Hepatocyte (in vitro differentiated cells): ENCODE measurements around the gene PRKCA. TPM values are rescaled to one million over a fixed set of nuclear protein-coding genes. Genes with fewer than 3 reads are reported as not detected.

ENCODE experiments used
- DNase-seq: peaks from one replicate; pipeline ENCODE4 v3.0.0-alpha.2; 2016; ENCODE audit warnings: low spot score
- H2AFZ ChIP-seq: fragments of 200-600 bp; sonication (generic); 2 replicates; pipeline ENCODE4 v1.6.0; 2016; ENCODE audit warnings: antibody characterized with exemption, mild to moderate bottlenecking
- H3K27ac ChIP-seq: fragments of 200-600 bp; sonication (generic); 2 replicates; pipeline ENCODE4 v1.5.1; 2016; ENCODE audit warnings: mild to moderate bottlenecking
- H3K27me3 ChIP-seq: fragments of 200-600 bp; sonication (generic); 2 replicates; pipeline ENCODE4 v1.6.1; 2016
- H3K36me3 ChIP-seq: fragments of 200-600 bp; sonication (generic); replicated peaks from 2 replicates; pipeline ENCODE4 v1.5.1; 2016; ENCODE audit warnings: low read depth; ENCODE audit not compliant: insufficient read depth
- H3K4me1 ChIP-seq: fragments of 200-600 bp; sonication (generic); 2 replicates; pipeline ENCODE4 v1.5.1; 2016; ENCODE audit warnings: mild to moderate bottlenecking, moderate library complexity; ENCODE audit not compliant: insufficient read depth
- H3K4me2 ChIP-seq: fragments of 200-600 bp; sonication (generic); 2 replicates; pipeline ENCODE4 v1.6.0; 2016
- H3K4me3 ChIP-seq: fragments of 200-600 bp; sonication (generic); 2 replicates; pipeline ENCODE4 v1.5.1; 2016; ENCODE audit warnings: mild to moderate bottlenecking
- H3K79me2 ChIP-seq: fragments of 200-600 bp; sonication (generic); 2 replicates; pipeline ENCODE4 v1.6.0; 2017; ENCODE audit warnings: mild to moderate bottlenecking
- H3K9me2 ChIP-seq: fragments of 200-600 bp; sonication (generic); replicated peaks from 2 replicates; pipeline ENCODE4 v1.6.0; 2017; ENCODE audit warnings: mild to moderate bottlenecking; ENCODE audit not compliant: insufficient read depth
- H3K9me3 ChIP-seq: fragments of 200-600 bp; sonication (generic); 2 replicates; pipeline ENCODE4 v1.5.1; 2016; ENCODE audit warnings: low read depth, mild to moderate bottlenecking
- H4K20me1 ChIP-seq: fragments of 200-600 bp; sonication (generic); 2 replicates; pipeline ENCODE4 v1.6.0; 2016; ENCODE audit warnings: mild to moderate bottlenecking; ENCODE audit not compliant: insufficient read depth, poor library complexity, severe bottlenecking
- EZH2 ChIP-seq: fragments of 200-600 bp; sonication (generic); IDR thresholded peaks from 2 replicates; pipeline ENCODE4 v1.6.1; 2016; ENCODE audit warnings: antibody characterized with exemption, mild to moderate bottlenecking, borderline replicate concordance
- EZH2phosphoT487 ChIP-seq: fragments of 200-600 bp; sonication (generic); IDR thresholded peaks from one replicate; pipeline ENCODE4 v1.6.1; 2018; ENCODE audit warnings: antibody characterized with exemption, mild to moderate bottlenecking, low read depth, moderate library complexity; ENCODE audit not compliant: unreplicated experiment, severe bottlenecking
- WGBS: methylation state at CpG from one replicate; pipeline ENCODE4 v1.1.6; 2016; ENCODE audit warnings: low lambda C conversion rate; ENCODE audit errors: missing lambda C conversion rate; 5-methylcytosine and 5-hydroxymethylcytosine counted together
- polyA plus RNA-seq: library from polyadenylated mRNA; unstranded; fragments of >200 nt; fragmentation: Nextera tagmentation; extraction: Ambion mirVana; gene quantifications from 2 replicates; pipeline ENCODE4 v1.2.1, GENCODE V29; 2016
- total RNA-seq: library from RNA; depleted of rRNA; stranded (reverse); fragments of >200 nt; gene quantifications from 2 replicates; pipeline ENCODE4 v1.2.3, GENCODE V29; 2014
- TF ChIP-seq, protein P1 (sequence below): fragments of 200-600 bp; sonication (generic); IDR thresholded peaks from 2 replicates; pipeline ENCODE4 v1.5.1; 2016; ENCODE audit warnings: antibody characterized with exemption, mild to moderate bottlenecking; ENCODE audit not compliant: poor library complexity

The PRKCA gene
- total and polyA plus RNA-seq, 2 experiments from 2014 or later = 5.9 to 18.5 TPM

DNA sequence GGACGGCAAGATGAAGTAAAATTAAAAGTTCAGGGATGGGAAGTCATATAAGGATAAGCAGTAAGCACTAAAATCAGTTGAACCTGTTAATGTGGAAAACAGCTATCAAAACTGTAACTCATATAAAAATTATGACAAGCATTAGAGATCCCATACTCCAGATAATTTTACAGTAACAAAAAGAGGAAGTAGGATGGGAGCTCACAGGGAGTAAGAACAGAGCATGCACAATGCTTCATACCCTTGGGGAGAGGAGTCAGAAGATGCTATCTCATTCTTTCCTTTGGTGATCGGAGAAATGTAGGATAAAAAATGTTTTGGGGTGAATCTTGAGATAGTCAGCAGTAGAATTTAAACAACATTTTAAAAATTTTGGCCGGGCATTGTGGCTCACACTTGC lies 367.8 kb downstream of the PRKCA start:
- Histone ChIP-seq H3K4me2 (no peak overlapping the region), H3K4me1 (no peaks in the 10 kb centered on the region), H3K79me2 (no peaks in the 10 kb centered on the region), H3K27me3 (no peaks in the 10 kb centered on the region), H3K9me3 (no peaks in the 10 kb centered on the region), H4K20me1 (no peaks in the 10 kb centered on the region), H3K27ac (no peak overlapping the region), H3K4me3 (no peak overlapping the region), H2AFZ (no peak overlapping the region), H3K36me3 (no peaks in the 10 kb centered on the region), H3K9me2 (no peaks in the 10 kb centered on the region)
- TF ChIP-seq EZH2phosphoT487 (no peak), EZH2 (no peak)
- TF ChIP-seq, protein P1, sequence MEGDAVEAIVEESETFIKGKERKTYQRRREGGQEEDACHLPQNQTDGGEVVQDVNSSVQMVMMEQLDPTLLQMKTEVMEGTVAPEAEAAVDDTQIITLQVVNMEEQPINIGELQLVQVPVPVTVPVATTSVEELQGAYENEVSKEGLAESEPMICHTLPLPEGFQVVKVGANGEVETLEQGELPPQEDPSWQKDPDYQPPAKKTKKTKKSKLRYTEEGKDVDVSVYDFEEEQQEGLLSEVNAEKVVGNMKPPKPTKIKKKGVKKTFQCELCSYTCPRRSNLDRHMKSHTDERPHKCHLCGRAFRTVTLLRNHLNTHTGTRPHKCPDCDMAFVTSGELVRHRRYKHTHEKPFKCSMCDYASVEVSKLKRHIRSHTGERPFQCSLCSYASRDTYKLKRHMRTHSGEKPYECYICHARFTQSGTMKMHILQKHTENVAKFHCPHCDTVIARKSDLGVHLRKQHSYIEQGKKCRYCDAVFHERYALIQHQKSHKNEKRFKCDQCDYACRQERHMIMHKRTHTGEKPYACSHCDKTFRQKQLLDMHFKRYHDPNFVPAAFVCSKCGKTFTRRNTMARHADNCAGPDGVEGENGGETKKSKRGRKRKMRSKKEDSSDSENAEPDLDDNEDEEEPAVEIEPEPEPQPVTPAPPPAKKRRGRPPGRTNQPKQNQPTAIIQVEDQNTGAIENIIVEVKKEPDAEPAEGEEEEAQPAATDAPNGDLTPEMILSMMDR = no peak
- WGBS = 93% methylated on average over 3 of the region's 3 CpGs
- no peak for DNase-seq

DNA sequence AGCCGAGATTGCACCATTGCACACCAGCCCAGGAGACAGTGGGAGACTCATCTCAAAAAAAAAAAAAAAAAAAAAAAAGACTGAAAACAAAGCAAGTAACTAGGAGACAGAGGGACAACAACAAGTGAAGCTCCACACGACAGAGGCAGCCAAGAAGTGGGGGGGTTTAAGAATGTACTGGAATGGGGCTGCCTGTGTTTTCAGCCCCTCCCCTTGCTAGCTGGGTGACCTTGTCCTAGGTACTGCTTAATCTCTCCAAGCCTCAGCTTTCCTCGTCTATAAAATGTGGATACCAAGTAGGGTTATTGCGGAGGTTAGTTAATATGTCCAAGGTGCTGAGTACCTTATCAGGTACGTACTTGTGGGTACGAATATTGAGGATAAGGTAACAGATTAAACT lies 368.7 kb downstream of the PRKCA start:
- no peak overlapping the region for H3K4me3 ChIP-seq
- no peak overlapping the region for H3K4me2 ChIP-seq
- H3K27me3 ChIP-seq = no peaks in the 10 kb centered on the region

DNA sequence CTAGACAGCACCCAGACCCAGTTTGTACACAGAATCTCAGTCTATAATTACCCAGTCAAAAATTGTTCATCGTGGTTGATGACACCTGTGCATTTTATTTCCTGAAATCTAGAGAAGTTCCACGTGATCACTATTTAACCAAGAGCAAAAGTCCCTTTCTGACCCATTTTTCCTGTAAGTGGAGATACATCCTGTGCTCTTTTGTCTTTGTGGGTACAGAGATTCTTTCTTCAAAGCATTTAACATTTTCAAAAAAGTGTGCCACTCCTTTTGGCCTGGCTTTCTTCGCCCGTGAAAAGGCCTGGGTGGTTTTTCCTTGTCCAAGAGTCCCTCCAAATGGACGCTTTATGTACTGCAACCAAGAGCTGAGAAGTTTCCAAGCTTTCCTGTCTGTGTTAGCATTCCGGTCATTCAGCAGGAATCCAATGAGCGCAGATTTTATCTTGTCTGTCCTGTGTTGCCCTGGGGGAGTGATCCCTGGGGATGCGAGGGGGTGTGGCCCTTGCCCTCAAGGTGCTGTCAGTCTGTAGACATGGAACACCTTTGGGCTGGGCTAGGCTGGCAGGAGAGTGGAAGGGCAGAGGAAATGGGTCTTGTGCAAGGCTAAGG lies 371.4 kb downstream of the PRKCA start:
- Histone ChIP-seq H3K27me3 (no peaks in the 10 kb centered on the region), H3K9me2 (no peaks in the 10 kb centered on the region), H4K20me1 (no peaks in the 10 kb centered on the region), H3K36me3 (no peaks in the 10 kb centered on the region), H2AFZ (no peak overlapping the region), H3K4me3 (no peak overlapping the region), H3K79me2 (no peaks in the 10 kb centered on the region), H3K4me1 (no peaks in the 10 kb centered on the region), H3K4me2 (no peak overlapping the region), H3K27ac (no peak overlapping the region), H3K9me3 (no peaks in the 10 kb centered on the region)
- WGBS = 34% methylated on average over 8 of the region's 8 CpGs
- TF ChIP-seq EZH2 (no peak), EZH2phosphoT487 (no peak)
- TF ChIP-seq, protein P1 = peak; percentile 77
- DNase-seq = peak; percentile 78

More for the DNA sequence above, 368.7 kb downstream of the PRKCA start:
- TF ChIP-seq EZH2phosphoT487 (no peak), EZH2 (no peak)
- TF ChIP-seq, protein P1 = no peak
- Histone ChIP-seq H3K4me1 (no peaks in the 10 kb centered on the region), H3K79me2 (no peaks in the 10 kb centered on the region), H2AFZ (no peak overlapping the region), H3K27ac (no peak overlapping the region), H3K36me3 (no peaks in the 10 kb centered on the region), H4K20me1 (no peaks in the 10 kb centered on the region), H3K9me2 (no peaks in the 10 kb centered on the region), H3K9me3 (no peaks in the 10 kb centered on the region)
- DNase-seq = peak; percentile 26
- 67% methylated on average over 6 of the region's 6 CpGs for WGBS
